Keratinocyte (primary cell): ENCODE measurements around the gene GPR183. TPM values are rescaled to one million over a fixed set of nuclear protein-coding genes. Genes with fewer than 3 reads are reported as not detected.

Source experiments
- DNase-seq: peaks from one replicate; pipeline ENCODE4 v3.0.0-alpha.2; 2011; ENCODE audit warnings: low read depth, missing footprints, low spot score
- FAIRE-seq: peaks from 2 replicates; lab custom pipeline; 2011; peaks lifted over from hg19 to GRCh38; lab: Jason Lieb, UNC
- H2AFZ ChIP-seq: 2 replicates; pipeline ENCODE4 v1.6.0; 2012; ENCODE audit warnings: low read length, control low read depth, inconsistent platforms; ENCODE audit not compliant: control insufficient read depth
- H3K27ac ChIP-seq: 2 replicates; pipeline ENCODE4 v1.5.1; 2011; ENCODE audit warnings: low read length; ENCODE audit not compliant: control insufficient read depth, insufficient read depth
- H3K27me3 ChIP-seq: 3 replicates; pipeline ENCODE4 v1.6.0; 2011; ENCODE audit warnings: low read length; ENCODE audit not compliant: control insufficient read depth, insufficient read depth; ENCODE audit errors: extremely low read depth
- H3K36me3 ChIP-seq, 2 experiments: 2 replicates in 1 of 2; 3 replicates in 1 of 2; pipeline ENCODE4 v1.5.1; 2011; ENCODE audit warnings: low read length in 2 of 2, mild to moderate bottlenecking in 1 of 2; ENCODE audit not compliant: control insufficient read depth in 2 of 2, insufficient read depth in 2 of 2; ENCODE audit errors: extremely low read depth in 1 of 2
- H3K4me1 ChIP-seq: 3 replicates; pipeline ENCODE4 v1.5.1; 2011; ENCODE audit warnings: low read length; ENCODE audit not compliant: control insufficient read depth, insufficient read depth; ENCODE audit errors: extremely low read depth
- H3K4me2 ChIP-seq: 3 replicates; pipeline ENCODE4 v1.6.0; 2011; ENCODE audit warnings: low read depth, low read length; ENCODE audit not compliant: control insufficient read depth, insufficient read depth; ENCODE audit errors: extremely low read depth
- H3K4me3 ChIP-seq, 3 experiments: fragments of 200-600 bp in 1 of 3; sonication (generic) in 1 of 3; 2 replicates in 2 of 3; 3 replicates in 1 of 3; pipeline ENCODE4 v1.5.1; 2011 to 2016; ENCODE audit warnings: low read length in 3 of 3, mild to moderate bottlenecking in 3 of 3, control low read depth in 2 of 3, inconsistent platforms in 1 of 3, low read depth in 1 of 3, mixed read lengths in 1 of 3, mixed run types in 1 of 3, moderate library complexity in 1 of 3; ENCODE audit not compliant: control insufficient read depth in 2 of 3, insufficient read depth in 2 of 3; ENCODE audit errors: extremely low read depth in 1 of 3
- H3K79me2 ChIP-seq: 2 replicates; pipeline ENCODE4 v1.6.0; 2012; ENCODE audit warnings: low read length; ENCODE audit not compliant: control insufficient read depth, insufficient read depth
- H3K9ac ChIP-seq: 3 replicates; pipeline ENCODE4 v1.6.0; 2011; ENCODE audit warnings: low read length; ENCODE audit not compliant: control insufficient read depth, insufficient read depth; ENCODE audit errors: extremely low read depth
- H3K9me1 ChIP-seq: 3 replicates; pipeline ENCODE4 v1.6.0; 2011; ENCODE audit warnings: low read length; ENCODE audit not compliant: control insufficient read depth, insufficient read depth; ENCODE audit errors: extremely low read depth
- H3K9me3 ChIP-seq: 2 replicates; pipeline ENCODE4 v1.5.1; 2012; ENCODE audit warnings: low read depth, low read length; ENCODE audit not compliant: control insufficient read depth
- H4K20me1 ChIP-seq: 3 replicates; pipeline ENCODE4 v1.6.0; 2011; ENCODE audit warnings: low read length; ENCODE audit not compliant: control insufficient read depth, insufficient read depth; ENCODE audit errors: extremely low read depth
- EZH2 ChIP-seq: IDR thresholded peaks from one replicate; pipeline ENCODE4 v1.6.1; 2012; ENCODE audit warnings: inconsistent platforms, mild to moderate bottlenecking, low read length, moderate library complexity
- dilution Hi-C: fragments of 300-500 bp; cut with MboI; formaldehyde crosslinking; loops from one replicate; pipeline ENCODE4 v1.7.0; 2020; ENCODE audit warnings: low sequenced_read_pairs; ENCODE audit not compliant: extremely low pct_ligation_motif_present
- polyA plus RNA-seq, 5 experiments: library from polyadenylated mRNA; depleted of rRNA in 3 of 5; stranded (reverse) in 3 of 5; stranded (forward) in 1 of 5; unstranded in 1 of 5; fragments of >200 nt; gene quantifications; 1 replicate in 1 of 5; 2 replicates in 3 of 5; 3 replicates in 1 of 5; pipeline versions ENCODE4 v1.2.1 to v1.2.3, GENCODE V29; 2011 to 2012; ENCODE audit warnings: missing spikeins in 2 of 5, low read depth in 1 of 5, low replicate concordance in 1 of 5
- TF ChIP-seq, protein P1 (sequence below), 3 experiments: IDR thresholded peaks in 1 of 3; conservative IDR thresholded peaks in 1 of 3; optimal IDR thresholded peaks in 1 of 3; 2 replicates in 2 of 3; 3 replicates in 1 of 3; pipeline versions ENCODE3 to v1.5.1; 2011; ENCODE audit warnings: low read length in 3 of 3, mild to moderate bottlenecking in 3 of 3, moderate library complexity in 2 of 3, control low read depth in 1 of 3, inconsistent platforms in 1 of 3; ENCODE audit not compliant: insufficient read depth in 2 of 3; ENCODE audit errors: extremely low read depth in 1 of 3

GPR183 gene
- polyA plus RNA-seq, 1 donor (not counting 4 experiments of a cell fraction or from before 2014, with no cell fraction given), result not detected

DNA sequence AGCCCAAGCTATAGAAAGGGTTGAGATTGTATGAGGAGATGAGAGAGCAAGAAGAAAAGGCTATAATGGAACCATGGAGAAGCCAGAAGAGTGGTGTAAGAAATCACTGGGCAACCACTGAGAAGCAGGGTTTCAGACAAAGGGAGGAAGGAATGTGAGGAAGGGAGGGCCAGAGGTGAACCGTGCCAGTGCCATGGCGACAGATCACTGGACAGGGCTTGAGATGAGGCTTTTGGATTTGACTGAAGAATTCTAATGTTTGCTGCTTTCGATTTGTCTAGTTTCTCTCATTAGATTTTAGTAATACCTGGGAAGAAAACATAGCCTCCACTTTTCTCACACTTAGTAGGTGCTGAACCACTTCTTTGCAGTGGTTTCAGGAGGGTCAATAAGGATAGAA is 6.3 kb upstream of the GPR183 start:
- no peak for TF ChIP-seq EZH2
- TF ChIP-seq, protein P1, sequence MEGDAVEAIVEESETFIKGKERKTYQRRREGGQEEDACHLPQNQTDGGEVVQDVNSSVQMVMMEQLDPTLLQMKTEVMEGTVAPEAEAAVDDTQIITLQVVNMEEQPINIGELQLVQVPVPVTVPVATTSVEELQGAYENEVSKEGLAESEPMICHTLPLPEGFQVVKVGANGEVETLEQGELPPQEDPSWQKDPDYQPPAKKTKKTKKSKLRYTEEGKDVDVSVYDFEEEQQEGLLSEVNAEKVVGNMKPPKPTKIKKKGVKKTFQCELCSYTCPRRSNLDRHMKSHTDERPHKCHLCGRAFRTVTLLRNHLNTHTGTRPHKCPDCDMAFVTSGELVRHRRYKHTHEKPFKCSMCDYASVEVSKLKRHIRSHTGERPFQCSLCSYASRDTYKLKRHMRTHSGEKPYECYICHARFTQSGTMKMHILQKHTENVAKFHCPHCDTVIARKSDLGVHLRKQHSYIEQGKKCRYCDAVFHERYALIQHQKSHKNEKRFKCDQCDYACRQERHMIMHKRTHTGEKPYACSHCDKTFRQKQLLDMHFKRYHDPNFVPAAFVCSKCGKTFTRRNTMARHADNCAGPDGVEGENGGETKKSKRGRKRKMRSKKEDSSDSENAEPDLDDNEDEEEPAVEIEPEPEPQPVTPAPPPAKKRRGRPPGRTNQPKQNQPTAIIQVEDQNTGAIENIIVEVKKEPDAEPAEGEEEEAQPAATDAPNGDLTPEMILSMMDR (optimal IDR thresholded peaks at IDR 0.05 in 1 of 3, IDR thresholded peaks at IDR 0.05 in 1 of 3, conservative IDR thresholded peaks at IDR 0.05 in 1 of 3; ENCODE audit: extremely low read depth in 1 of 3, insufficient read depth in 2 of 3, low read length in 3 of 3), result no peak
- Histone ChIP-seq H3K9me3 (no peaks in the 10 kb centered on the region), H4K20me1 (no peaks in the 10 kb centered on the region), H3K79me2 (peaks cover 2% of the 10 kb centered on the region), H3K4me3 (no peak overlapping the region), H3K9ac (no peak overlapping the region), H3K27me3 (no peaks in the 10 kb centered on the region), H2AFZ (no peak overlapping the region), H3K27ac (no peak overlapping the region), H3K9me1 (no peaks in the 10 kb centered on the region), H3K4me1 (no peaks in the 10 kb centered on the region), H3K36me3 (peaks cover 0 to 1% of the 10 kb centered on the region in 2 experiments), H3K4me2 (no peak overlapping the region)
- DNase-seq, result no peak
- no peak for FAIRE-seq
- dilution Hi-C loops, result no loop called here

DNA sequence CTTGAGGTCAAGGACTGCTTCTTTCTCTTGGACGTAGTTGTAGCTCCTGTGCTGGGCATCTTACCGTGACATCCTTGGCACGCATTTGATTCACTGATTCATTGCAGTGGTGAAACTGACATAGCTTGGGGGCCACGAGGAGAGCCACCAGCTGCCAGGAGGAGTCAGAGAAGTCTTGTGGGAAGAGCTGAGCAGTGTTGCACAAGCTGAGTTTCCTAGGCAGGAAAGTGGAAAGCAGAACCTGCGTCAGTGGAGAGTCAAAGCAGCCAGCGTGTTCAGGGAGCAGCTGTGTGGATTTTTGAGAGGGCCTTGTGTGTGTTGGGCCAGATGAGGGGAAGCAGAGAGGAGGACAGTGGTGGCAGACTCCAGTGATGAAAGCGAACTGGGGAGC is 5.3 kb upstream of the GPR183 start:
- Histone ChIP-seq H2AFZ (no peak overlapping the region), H4K20me1 (no peaks in the 10 kb centered on the region), H3K9me1 (no peaks in the 10 kb centered on the region), H3K9me3 (no peaks in the 10 kb centered on the region), H3K27ac (no peak overlapping the region), H3K27me3 (no peaks in the 10 kb centered on the region), H3K79me2 (peaks cover 2% of the 10 kb centered on the region), H3K4me1 (peaks cover 7% of the 10 kb centered on the region), H3K4me3 (no peak overlapping the region), H3K36me3 (peaks cover 0 to 1% of the 10 kb centered on the region in 2 experiments), H3K9ac (no peak overlapping the region), H3K4me2 (no peak overlapping the region)
- dilution Hi-C loops, result no loop called here
- FAIRE-seq, result no peak
- no peak for TF ChIP-seq EZH2
- TF ChIP-seq, protein P1 (optimal IDR thresholded peaks at IDR 0.05 in 1 of 3, IDR thresholded peaks at IDR 0.05 in 1 of 3, conservative IDR thresholded peaks at IDR 0.05 in 1 of 3; ENCODE audit: extremely low read depth in 1 of 3, insufficient read depth in 2 of 3, low read length in 3 of 3), result no peak
- no peak for DNase-seq
